WI38 (cell line): ENCODE measurements around the gene COL23A1.

ENCODE experiments used
- H3K4me3 ChIP-seq: 2 replicates; pipeline ENCODE4 v1.5.1; 2011; ENCODE audit warnings: low read depth, mild to moderate bottlenecking, control low read depth, low read length
- TF ChIP-seq, protein P1 (sequence below): IDR thresholded peaks from 2 replicates; pipeline ENCODE4 v1.5.1; 2012; ENCODE audit warnings: low read depth, mild to moderate bottlenecking, control low read depth, low read length

COL23A1 gene

DNA sequence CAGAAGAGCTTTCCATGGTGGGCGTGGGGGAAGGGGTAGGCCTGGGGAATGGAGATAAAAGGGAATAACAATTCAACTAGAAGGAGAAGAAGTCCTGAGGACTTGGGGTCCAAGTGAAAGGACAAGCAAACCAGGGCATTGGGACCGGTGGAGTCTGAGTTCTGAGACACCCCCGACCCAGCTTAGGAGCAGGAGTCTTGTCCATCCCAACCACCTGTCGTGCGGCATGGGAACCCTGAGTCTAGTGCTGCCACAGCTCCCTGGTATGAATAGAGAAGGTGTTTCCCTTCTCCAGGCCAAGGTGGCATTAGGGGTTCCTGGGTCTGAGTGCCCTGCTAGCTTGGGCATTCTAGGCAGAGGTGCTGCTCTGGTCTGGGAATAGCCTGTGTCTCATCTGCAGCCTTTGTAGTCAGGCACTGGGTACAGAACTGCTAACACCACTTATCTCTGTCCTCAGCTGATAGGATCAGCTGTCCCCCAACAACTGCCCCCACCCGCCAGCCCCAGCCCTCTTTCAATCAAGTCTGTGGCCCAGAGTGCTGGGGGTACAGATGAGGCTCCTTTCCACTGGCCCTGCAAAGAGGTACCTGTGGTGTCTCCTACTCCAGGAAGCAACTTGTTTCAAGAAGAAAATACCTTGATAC is 375.9 kb downstream of the COL23A1 start:
- TF ChIP-seq, protein P1, sequence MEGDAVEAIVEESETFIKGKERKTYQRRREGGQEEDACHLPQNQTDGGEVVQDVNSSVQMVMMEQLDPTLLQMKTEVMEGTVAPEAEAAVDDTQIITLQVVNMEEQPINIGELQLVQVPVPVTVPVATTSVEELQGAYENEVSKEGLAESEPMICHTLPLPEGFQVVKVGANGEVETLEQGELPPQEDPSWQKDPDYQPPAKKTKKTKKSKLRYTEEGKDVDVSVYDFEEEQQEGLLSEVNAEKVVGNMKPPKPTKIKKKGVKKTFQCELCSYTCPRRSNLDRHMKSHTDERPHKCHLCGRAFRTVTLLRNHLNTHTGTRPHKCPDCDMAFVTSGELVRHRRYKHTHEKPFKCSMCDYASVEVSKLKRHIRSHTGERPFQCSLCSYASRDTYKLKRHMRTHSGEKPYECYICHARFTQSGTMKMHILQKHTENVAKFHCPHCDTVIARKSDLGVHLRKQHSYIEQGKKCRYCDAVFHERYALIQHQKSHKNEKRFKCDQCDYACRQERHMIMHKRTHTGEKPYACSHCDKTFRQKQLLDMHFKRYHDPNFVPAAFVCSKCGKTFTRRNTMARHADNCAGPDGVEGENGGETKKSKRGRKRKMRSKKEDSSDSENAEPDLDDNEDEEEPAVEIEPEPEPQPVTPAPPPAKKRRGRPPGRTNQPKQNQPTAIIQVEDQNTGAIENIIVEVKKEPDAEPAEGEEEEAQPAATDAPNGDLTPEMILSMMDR = no peak
- H3K4me3 ChIP-seq = no peak overlapping the region

DNA sequence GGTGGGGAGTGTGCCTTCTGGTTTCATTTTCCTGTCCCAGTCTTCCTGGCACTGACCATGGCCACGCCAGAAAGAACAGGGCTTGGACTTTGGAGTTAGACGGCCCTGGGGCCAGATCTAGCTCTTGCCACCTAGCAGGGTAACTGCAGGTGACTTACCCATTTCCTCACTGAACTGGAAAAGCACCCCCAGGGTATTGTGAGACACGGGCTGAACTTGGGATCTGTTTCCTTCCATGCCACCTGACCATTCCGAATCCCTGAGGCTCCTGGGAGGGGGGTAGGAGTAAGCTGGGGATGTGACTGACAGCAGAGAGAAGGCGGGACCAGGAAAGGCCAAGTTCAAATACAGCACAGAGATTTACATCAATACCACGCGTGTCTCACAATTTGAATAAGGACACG is 376.4 kb downstream of the COL23A1 start:
- no peak overlapping the region for H3K4me3 ChIP-seq
- TF ChIP-seq, protein P1 = no peak

DNA sequence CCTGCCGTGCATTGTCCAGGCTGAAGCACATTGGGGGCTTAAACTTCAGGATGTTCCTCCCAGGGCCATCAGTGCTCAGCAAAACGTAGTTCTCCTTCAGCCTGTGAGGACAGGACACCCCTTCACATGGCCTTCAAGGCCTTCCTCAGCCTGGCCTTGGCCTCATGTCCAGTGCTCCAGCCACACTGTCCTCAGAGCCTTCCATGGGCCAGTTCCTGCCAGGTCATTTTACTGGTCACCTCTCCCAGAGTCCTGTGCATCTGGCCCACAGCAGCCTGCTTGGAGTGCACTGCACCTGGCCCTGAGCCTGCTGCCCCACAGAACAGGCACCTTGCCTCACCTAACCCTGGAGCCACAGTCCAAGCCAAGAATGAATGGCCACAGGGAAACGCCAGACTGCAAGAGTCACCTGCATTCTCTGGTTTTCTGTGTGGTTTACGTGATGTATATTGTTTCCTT is 377.2 kb downstream of the COL23A1 start:
- no peak overlapping the region for H3K4me3 ChIP-seq
- TF ChIP-seq, protein P1 = no peak

DNA sequence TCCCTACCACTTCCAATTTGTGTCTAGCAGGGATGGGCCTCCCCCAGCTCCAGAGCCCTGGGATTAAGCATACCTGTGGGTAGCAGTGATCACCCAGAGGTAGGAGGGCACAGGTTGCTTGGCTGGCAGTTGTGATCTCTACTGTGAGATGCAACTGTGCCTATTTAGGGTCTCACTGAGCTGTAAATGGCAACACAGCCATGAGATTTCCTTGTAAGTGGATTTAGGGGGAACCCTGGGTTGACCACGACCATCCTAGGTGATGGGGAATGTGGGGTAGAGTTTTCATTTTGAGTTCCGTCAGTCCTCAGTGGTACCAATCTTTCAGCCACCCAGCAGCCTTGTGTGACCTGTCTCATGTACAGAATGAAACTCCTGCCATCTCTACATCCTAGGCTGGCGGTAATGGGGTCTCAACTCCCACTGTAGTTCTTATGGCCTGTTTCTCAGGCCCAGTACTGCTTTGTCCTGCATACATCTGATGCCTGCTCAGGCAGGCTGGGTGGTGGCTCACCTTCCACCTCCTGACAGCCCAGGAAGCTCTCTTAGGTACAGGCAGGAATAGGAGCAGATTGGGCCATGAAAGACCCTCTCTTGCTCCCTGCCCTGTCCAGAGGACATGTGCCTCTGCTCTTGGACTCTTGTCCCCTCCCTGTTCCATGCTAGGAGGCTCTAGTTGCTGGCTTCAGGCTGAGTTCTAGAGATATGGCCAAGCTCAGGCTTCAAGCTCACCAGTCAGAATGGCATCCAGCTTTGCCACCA is 377.8 kb downstream of the COL23A1 start:
- TF ChIP-seq, protein P1 = no peak
- H3K4me3 ChIP-seq = no peak overlapping the region

DNA sequence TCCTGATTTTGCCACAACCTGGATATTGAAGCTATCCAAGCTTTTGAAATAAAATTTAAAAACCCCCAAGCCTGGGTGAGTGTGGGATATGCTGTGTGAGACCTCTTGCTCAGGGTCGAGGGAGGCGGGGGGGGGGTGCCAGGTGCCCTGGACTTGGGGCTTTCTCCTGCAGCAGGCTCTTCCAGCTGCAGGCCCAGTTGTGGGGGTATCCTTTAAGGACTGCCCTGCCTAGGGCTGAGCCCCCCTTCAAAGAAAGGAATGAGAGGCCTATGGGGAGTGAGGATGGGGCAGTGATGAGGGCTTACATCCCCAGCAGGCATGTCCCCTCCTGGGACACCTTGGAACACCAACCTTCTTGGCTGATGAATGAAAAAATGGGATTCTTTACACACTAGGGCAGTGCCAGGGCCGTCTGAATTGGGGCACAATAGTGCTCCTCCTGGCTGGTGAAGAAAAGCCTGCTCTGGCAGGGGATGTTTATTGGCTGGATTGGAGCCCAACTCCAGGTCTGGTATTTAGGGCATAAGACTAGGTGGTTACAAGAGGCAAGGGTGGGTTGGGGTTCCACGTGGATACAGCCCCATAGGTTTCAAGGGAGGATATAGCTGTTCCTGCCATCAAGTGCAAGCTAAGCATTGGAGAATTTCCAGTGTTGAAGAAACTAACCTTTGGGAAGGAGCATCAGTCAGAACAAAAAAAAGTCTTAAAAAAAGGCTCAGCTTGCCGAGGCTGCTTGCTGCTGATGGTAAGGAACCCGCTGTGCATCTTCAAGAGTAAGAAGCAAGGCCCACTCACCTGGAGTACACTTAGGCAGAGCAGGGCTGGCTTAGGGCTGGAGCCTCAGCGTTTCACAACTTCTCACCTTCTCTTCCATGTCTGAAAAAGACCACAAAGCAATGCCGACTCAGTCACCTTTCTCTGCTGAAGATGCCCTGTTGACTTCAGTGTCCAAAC is 378.8 kb downstream of the COL23A1 start:
- H3K4me3 ChIP-seq = no peak overlapping the region
- TF ChIP-seq, protein P1 = no peak

DNA sequence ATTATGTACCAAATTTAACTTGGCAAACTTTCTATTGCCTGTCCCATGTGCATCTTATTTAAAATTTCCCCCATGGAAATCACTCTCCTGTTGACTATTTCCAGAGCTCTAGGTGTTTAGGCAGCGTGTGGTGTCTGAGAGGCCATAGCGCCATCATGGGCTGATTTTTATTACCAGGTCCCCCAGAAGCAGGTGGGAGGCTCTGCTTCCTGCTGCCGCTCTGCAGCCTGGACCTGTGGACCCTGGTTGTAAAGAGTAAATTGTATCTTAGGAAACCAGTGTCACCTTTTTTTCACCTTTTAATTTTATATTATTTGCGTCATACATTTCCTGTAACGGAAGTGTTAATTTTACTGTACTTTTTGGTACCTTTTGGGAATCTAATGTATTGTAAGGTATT is 379.5 kb downstream of the COL23A1 start:
- TF ChIP-seq, protein P1 = no peak
- no peak overlapping the region for H3K4me3 ChIP-seq
